Kidney glomerular epithelial cell (primary cell): Measurements from ENCODE around the gene PATL1.
A peak's percentile ranks its signal among the peaks of the same experiment; 100 is the strongest.
"Not testable (repeated sequence)": the region's sequence is repeated elsewhere in the genome, so short reads cannot be mapped to it uniquely, and the experiment has no call there.

Source experiments
- DNase-seq: peaks from one replicate; lab custom pipeline; 2025; lab: John Stamatoyannopoulos, UW

The PATL1 gene

GRCh38 chr11:59673291-59673690 is 4.5 kb upstream of the PATL1 start:
- DNase-seq, result no peak

- DNase-seq, result no peak
Measured at GRCh38 chr11:59671471-59671870, 2.6 kb upstream of the PATL1 start.

GRCh38 chr11:59669611-59670009 is 773 bp upstream of the PATL1 start:
- DNase-seq, result no peak

- DNase-seq, result peak; percentile 54
Measured at GRCh38 chr11:59668188-59668949, 468 bp downstream of the PATL1 start.

DNA sequence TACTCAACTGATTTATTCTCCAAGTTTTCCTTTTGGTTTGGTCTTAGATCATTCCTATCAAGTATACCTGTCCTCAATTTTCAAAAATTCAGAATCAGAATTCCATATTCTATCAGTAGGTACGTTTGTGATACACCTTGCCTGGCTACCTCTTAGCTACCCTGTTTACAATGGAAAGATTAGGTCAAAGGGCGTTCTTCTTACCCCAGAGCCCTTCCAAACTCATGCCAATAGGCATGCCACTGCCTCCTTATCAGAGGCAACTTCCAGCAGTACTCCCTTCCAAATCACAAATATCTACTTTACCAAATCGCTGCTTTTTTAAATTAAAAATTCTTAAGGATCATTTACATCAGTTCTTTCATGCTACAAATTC is 1.0 kb downstream of the PATL1 start:
- DNase-seq, result no peak

DNA sequence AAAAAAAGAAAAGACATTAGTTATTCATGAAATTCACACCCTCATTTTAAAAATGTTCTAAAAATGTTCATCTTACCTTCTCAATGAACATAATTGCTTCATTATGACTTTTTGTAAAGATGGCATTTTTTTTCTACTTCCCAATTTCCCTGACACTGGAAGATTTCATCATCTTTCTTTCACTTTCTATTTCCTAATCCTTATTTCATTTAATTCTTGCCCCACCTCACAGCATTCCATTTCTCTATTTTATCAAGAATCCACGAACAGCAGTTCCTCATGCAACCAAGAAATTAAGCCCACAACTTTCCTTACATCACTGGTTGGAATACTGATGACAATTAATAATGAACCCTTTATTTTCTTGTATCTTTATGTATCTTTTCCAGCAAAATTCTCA is 1.9 kb downstream of the PATL1 start:
- DNase-seq, result no peak

DNA sequence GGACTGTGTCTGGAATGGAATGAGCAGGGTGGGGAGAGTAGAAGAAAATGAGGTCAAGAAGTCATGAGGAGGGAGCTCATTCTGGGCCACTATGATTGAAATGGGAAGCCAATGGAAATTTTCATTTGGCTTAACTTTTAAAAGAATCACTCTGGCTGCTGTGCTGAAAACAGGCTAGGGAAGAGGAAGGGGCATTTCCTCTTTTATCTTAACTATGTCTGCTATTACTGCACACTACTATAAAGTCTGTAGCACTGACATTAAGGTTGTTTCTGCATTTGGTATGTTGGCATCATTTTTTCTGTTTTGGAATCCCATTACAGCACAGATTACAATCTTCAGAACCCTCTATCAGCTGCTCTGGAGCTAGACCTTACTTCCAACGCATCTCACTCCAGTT is 8.2 kb downstream of the PATL1 start:
- DNase-seq, result no peak

DNA sequence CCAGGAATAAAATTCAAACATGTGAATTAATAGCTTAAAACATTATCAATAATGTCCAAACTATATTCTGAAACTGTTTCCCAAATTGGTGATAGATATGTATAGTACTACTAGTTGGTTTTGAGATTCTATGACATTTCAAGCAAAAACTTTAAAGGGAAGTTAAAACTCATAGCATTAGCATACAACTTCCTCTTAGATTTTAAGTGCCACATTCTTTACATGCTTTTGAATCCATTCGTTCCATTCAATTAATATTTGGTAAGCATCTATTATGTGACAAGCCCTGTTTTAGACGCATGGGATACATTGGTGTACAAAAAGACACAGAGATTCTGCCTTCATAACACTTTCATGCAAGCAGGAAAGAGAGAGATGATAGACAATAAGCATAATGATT is 8.9 kb downstream of the PATL1 start:
- DNase-seq, result no peak

DNA sequence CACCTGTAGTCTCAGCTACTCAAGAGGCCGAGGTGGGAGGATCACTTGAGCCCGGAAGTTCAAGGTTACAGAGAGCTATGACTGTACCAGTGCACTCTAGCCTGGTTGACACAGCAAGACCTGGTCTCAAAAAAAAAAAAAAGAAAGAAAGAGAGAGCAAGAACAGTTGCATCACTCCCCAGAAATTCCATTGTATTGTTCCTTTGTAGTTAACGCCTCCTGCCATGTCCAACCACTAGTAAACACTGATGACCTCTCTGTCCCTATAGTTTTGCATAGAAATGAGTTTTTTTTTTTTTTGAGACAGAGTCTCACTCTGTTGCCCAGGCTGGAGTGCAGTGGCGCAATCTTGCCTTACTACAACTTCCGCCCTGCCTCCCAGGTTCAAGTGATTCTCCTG is 10.8 kb downstream of the PATL1 start:
- DNase-seq, result no peak

DNA sequence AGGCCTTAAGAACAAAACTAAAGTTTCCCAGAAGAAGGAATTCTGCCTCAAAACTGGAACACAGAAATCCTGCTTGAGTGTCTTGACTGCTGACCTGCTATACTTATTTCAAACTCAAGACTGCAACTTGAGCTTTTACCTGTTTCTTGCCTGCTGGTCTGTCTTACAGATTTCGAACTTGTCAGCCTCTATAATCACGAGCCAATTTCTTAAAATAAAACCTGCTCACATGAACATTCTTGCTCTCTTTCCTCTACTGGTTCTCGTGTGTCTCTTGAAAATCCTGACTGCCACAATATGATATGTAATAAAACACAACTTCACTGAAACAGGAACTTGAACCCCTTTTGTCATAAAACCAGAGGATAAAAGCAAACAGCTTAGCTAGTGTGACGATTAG is 13.9 kb downstream of the PATL1 start:
- DNase-seq, result no peak

- DNase-seq, result no peak
Measured at GRCh38 chr11:59647245-59647980, 21.4 kb downstream of the PATL1 start.

DNA sequence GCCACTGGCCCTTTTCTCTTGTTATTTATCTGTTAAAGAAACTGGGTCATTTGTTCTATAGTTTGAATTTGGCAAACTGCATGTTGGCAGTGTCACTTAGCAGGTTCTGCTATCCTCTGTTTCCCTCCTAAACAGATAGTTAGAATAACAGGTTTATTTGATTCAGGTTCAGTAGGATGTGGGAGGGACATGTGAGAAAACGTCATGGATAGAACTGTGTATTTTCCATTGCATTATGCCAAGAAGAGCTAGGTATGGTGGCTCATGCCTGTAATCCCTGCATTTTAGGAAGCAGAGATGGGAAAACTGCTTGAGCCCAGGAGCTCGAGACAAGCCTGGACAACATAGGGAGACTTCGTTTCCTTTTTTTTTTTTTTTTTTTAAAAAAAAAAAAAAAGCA is 24.3 kb downstream of the PATL1 start:
- no peak for DNase-seq

DNA sequence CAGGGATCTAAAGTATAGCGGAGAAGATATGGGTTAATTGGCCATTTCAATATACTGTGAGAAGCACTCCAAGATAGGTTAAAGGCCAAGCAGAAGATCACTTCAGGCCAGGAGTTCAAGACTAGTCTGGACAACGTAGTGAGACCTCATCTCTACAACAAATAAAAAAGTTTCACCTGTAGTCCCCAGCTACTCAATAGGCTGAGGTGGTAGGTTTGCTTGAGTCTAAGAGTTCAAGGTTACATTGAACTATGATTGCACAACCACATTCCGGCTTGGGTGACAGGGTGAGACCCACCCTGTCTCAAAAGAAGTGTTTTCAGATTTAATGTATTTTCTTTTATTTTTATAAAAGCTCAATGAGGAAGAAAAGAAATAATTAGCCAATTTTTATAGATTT is 25.4 kb downstream of the PATL1 start:
- DNase-seq, result no peak

DNA sequence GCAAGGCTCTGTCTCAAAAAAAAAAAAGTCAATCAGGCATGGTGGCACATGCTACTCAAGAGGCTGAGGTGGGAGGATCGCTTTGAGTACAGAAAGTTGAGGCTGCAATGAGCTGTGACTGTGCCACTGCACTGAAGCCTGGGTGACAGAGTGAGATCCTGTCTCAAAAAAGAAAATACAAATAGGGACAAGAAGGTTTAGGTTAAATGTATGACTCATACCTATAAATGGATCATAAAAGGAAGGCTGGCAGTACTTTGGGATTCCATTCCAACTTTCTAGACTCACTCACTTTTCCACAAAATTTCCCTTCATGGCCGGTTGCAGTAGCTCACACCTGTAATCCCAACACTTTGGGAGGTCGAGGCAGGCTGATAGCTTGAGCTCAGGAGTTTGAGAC is 27.7 kb downstream of the PATL1 start:
- no peak for DNase-seq

GRCh38 chr11:59630493-59630892 is 38.3 kb downstream of the PATL1 start:
- no peak for DNase-seq

GRCh38 chr11:59629996-59630395 is 38.8 kb downstream of the PATL1 start:
- no peak for DNase-seq

GRCh38 chr11:59626969-59627368 is 41.9 kb downstream of the PATL1 start:
- DNase-seq, result not testable (repeated sequence)

- no peak for DNase-seq
Measured at GRCh38 chr11:59625703-59626102, 43.1 kb downstream of the PATL1 start.

DNA sequence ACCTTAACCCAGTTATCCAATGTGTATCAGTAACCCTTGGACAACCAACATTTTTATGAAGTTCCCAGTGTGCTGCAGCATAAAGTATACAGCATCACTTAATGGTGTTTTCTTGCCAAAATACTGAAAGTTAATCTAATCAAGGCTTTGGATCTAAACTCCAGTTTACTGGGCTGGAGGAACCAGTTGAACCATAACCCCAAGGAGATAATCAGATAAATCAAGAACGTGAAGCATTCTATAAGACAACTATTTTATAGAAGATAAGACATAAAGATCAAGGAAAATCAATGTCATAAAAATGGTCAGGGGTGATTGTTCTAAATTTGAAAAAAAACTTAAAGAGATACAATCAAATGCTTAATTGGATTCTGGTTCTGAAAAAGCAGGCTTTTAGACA is 51.0 kb downstream of the PATL1 start:
- no peak for DNase-seq

- DNase-seq, result no peak
Measured at GRCh38 chr11:59616396-59616982, 52.3 kb downstream of the PATL1 start.

GRCh38 chr11:59615637-59616395 is 53.0 kb downstream of the PATL1 start, which contains the start of gene OSBP:
TSS of gene OSBP (minus strand) at chr11:59615774. CDS start at chr11:59615664, 110 bp downstream.
- DNase-seq, result peak; percentile 100

DNA sequence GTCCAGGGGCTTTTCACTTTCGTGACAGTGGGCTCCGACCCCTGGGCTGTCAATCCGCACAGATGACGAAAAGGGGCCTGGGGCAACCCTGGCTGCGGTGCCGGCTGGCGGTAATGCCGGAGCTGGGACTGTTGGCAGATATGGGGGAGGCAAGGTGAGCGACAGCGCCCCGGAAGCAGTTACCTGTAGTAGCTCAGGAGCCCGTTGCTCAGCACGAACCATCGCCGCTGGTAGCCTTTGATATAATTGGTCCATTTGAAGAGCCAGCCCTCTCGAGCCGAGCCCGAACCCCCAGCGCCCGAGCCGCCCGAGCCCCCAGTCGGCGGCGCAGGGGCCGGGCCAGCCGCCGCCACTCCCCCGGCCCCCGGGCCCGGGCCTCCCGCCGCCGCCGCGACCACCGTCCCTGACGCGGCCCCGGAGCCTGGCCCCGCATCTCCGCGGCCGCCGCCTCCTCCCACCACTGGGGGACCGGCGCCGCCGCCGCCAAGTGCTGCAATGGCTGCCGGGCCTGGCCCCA is 53.7 kb downstream of the PATL1 start:
- peak; percentile 25 for DNase-seq
